Fibroblast of upper back skin (primary cell): Measurements from ENCODE around the gene IL10RA.
A peak's percentile ranks its signal among the peaks of the same experiment; 100 is the strongest.
"Not testable (repeated sequence)": the region's sequence is repeated elsewhere in the genome, so short reads cannot be mapped to it uniquely, and the experiment has no call there.

Experiments used
- DNase-seq: peaks from one replicate; pipeline ENCODE4 v3.0.0-alpha.2; 2013

IL10RA gene

DNA sequence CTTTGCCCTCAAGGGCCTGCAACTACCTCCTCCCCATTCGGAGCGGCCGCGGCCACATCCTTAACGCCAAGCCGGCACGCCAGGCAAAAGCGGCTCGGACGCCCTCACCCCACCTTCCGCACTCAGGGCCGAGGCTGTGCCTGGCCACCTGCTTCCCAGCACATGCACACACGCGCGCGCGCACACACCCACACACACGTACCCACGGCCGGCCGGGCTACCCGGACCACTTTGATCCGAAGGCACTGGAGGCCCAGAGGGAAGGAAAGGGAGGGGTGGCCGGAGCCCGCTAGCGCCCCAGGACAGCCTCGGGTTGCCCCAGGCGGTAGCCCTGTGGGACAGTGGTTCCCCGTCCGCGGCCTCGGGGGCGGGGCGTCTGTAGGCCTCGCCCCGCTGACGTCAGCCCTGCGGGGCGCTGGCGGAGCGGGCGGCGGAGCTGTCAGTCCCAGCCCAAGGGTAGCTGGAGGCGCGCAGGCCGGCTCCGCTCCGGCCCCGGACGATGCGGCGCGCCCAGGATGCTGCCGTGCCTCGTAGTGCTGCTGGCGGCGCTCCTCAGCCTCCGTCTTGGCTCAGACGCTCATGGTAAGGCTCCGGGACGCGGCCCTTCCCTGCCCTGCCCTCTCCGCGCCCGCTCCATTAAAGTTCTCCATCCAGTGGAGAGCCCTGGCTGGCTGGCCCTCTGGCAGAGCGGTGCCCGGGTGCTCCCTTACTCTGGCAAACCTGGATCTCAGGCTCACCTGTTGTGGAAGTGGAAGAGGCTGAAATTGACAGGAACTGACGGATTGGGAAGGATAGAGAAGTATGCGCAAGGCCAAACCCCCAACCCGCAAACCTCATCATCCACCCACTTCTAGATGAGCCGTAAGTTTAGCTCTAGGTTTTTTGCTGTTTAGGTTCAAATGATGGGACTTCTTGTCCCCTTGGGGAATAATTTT lies at the start of gene IL10RA:
Gene IL10RA, plus strand, starts transcription at position 442 of the 935 bp plus-strand sequence. Its CDS starts 74 bp downstream, at position 516.
- DNase-seq: peak; percentile 38

DNA sequence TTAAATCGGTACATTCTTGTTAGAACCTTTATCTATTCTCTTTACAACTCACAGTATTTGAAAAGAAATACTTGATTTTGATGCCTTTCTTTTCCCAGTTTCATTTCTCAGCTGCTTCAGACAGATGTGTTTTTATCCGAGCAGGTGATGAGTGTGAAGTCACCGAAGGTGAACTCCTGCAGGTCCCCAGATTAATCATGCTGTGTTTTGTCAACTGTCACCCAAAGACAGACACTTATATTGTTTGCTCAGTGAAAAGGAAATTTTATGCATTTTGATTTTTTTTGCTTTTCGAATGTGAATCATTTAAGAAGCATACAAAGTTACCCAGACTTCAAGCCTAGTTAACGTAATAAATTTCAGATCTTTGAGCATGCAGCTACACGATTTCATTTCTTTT lies 49.2 kb upstream of the IL10RA start:
- DNase-seq: no peak

DNA sequence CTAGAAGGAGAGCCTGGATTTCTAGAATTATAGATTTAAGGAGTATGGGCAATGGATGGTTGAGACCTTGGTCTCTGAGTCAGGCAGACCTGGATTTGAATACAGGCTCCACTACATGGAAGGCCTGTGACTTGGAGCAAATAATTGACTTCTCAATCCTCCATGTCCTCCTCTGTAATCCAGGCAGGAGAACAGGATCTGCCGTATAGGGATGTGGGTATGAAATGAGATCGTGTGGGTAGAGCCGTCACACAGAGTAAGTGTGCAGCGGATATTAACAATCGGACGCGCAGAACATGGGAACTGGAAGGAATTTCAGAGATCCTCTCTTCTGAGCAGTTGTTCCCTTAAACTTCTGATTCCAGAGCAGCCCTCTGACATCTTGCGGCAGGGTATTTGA lies 45.5 kb upstream of the IL10RA start:
- no peak for DNase-seq

DNA sequence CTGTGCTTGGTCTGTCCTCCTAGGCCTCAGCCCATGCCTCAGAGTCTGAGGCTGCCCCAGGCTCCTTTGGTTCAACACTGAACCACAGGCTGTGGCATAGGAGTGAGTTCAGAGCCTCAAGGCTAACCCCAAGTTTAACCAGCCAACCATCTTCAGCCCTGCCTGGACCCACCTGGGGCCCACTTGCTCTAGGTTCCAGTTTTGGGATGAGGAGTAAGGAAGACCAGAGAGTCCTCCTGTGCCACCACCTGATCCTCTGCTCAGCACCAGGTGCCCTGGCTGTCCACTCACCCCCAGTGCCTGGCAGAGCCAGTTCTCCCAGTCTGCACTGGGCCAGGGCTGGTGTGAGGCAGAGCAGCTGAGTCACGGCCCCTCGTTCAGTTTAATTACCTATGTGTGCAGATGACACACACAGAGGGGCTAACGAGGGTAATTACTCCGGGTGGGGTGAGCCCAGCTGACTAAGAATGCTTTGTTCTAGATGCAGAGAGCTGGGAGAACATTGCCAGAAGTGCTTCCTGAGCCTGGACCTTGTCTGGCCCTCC lies 45.0 kb upstream of the IL10RA start:
- DNase-seq: no peak

DNA sequence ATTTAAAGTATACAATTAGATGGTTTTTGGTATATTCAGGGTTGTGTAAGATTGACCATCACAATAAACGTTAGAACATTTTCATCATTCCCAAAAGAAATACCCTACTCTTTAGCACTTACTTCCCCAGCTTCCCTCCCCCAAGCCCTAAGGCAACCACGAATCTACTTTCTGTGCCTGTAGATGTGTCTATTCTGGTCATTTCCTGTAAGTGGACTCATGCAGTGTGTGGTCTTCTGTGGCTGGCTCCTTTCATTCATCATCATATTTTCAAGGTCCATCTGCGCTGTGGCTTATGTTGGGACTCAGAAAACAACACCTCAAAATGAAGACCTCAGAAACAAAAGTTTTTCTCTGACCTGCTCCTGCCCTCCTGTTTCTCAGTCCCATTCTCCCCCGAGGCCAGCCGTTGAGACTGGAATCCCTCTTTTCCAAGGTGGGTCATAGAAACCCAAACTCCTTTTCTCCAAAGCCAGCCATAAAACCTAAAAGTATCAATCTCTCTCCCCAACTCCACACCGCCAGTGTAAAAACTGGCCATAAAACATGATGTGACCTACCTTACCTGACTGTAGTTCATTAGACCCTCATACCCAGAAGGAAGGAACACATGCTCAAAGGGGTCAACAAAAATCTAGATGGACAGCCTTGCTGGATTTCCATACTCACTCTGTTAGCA lies 44.1 kb upstream of the IL10RA start:
- DNase-seq: peak; percentile 1

DNA sequence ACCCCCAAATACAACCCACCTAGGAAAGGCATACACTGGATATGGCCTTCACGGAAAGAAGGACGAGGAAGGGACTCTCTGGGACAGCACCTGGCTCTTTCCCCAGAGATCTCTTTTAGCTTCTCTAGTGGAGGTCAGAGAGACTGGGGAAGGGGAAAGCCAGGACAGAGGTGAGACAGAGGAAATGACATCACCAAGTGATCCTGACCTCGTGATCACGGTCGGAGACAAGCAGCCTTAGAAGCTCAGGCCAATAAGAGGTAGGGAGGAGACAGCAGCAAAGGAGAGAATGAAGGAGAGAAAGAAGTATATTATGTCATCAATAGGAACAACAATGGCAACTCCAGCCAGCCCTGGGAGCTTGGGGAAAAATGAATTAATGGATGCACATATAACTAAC lies 41.6 kb upstream of the IL10RA start:
- no peak for DNase-seq

DNA sequence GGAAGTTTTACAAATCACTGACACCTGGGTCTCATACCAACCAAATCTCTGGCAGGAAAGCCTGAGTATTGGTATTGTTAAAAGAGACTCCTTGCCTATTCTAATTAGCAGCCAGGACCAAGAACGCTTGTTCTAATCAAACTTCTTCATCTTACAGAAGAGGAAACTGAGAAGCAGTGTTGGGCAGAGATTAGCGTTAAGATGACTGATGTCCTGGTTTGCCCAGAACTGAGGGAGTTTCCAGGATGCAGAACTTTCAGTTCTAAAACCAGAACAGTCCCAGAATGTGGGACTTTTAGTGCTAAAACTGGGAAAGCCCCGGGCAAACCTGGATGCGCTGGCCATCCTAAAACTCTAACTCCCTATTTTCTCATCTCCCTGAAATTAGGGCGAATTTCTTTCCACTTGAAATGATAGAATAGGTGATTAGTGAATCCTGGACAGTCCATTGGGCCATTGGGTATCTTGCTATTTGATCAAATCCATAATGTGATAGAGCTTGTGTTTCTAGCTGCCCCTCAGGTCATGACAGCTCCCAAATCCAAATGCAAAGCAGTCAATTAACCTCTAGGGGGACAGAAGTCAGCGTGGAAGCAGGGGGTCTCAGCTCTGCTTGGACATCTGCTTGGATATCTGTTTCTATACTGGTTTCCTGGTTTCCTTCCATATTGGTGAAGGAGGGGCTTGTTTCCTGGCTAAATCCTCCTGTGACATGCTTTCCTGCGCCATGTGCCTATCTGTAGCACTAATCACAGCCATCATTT lies 41.0 kb upstream of the IL10RA start:
- DNase-seq: no peak

DNA sequence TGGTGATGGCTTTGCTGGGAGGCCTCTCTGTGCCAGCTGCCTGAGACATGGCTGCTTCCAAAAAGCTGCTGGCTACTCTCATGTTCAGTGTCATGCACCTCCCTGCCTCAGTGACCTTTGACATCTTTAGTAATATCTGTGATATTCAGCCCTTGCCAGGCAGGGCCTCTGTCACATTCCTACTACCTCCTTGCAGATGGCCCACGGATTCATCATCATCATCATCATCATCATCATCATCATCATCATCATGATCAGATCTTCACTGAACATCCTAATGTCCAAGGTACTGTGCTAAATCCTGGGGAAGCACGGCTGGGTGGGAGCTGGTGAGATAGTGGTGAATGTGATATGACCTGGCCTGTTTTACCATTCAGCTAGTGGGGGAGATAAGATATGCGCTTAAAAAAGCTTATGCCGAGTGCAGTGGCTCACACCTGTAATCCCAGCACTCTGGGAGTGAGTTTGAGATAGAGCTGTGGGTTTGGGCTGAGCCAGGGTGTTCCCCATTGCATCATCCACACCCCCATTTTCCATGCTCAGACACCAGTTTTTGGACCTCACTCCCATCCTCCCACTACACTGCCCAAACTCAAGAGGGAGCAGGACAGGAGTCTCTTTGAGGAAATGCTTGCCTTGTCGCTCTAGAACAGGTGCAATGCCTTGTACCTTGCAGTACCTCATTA lies 39.9 kb upstream of the IL10RA start:
- DNase-seq: no peak

DNA sequence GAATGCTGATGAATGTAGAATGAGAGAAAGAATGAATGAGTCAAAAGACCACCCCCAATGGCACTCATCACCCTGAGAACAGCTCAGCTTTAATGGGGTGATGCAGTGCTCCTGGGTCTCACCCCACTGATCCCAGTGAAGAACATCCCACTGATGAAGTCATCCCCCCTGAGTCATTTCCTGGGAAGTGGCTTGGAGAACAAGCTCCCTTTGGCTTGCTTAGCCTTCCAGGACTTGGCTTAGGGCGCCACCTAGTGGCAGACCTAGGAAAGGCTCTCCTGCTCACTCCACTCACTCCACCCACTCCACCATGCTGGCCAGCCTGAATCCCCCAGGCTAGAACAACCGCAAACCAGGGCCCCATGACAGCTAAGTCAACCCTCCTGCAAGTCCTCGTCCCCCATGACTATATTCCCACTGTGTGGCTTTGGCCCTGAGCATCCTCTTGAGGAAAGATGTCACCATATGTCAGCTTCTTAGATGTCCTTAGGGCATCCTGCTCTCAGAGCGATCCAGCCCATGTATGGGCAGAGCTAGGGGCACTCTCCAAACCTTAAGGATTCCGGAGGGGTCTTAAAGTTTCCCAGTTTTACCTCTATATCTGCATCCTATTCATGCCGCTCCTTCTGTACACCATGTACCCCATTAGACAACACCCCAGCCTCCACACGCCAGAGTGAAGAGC lies 39.2 kb upstream of the IL10RA start:
- DNase-seq: peak; percentile 91

DNA sequence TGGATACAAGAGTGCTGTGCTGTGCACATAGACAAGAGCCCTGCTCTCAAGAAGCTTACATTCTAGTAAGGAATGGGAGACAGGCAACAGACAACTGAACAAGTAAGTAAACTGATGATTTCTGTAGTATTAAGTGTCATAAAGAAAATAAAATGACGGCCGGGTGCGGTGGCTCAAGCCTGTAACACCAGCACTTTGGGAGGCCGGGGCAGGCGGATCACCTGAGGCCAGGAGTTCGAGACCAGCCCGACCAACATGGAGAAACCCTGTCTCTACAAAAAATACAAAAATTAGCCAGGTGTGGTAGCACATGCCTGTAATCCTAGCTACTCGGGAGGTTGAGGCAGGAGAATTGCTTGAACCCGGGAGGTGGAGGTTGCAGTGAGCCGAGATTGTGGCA lies 38.4 kb upstream of the IL10RA start:
- not testable (repeated sequence) for DNase-seq

DNA sequence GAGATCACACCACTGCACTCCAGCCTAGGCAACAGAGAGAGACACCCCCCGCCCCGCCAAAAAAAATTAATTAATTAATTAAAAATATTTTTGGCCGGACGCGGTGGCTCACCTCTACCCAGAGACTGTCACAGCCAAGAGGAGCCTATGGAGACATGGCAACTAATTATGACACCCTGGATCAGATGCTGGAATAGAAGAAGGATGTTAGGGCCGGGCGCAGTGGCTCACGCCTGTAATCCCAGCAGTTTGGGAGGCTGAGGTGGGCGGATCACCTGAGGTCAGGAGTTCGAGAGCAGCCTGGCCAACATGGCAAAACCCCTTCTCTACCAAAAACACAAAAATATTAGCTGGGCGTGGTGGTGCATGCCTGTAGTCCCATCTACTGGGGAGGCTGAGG lies 37.7 kb upstream of the IL10RA start:
- not testable (repeated sequence) for DNase-seq

DNA sequence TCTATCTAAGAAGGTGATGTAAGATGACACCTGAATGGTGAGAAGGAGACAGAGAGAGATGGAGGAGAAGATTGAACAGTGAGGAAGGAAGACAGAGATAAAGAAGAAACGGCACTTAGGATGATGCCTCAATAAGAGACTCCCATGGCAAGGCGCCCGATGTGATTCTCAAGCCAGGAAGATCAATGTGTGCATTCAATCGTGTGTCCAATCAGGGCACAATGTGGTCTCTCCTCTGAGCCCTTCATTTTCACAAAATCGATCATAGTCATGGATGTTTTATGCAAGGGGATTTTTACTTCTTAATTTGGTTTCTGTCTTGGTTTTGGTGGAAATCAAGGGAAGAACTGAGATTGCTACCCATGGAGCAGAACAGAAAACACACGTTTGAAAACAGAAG lies 37.1 kb upstream of the IL10RA start:
- no peak for DNase-seq

DNA sequence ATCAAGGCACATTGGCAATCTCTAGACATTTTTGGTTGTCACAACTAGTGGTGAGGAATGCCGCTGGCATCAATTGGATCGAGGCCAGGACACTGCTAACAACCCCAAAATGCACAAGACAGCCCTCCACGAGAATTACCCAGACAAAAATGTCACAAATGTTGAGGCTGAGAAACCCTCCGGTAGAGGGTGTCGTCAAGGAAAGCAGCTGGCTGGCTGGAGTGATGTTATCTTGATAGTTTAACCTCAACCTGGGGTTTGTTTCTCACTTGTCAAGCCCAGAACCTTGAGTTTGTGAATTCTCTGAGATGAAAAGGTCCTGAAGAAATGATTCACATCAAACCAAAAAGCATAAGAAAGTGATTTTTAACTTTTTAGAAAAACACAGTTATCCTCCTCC lies 35.9 kb upstream of the IL10RA start:
- peak; percentile 2 for DNase-seq

DNA sequence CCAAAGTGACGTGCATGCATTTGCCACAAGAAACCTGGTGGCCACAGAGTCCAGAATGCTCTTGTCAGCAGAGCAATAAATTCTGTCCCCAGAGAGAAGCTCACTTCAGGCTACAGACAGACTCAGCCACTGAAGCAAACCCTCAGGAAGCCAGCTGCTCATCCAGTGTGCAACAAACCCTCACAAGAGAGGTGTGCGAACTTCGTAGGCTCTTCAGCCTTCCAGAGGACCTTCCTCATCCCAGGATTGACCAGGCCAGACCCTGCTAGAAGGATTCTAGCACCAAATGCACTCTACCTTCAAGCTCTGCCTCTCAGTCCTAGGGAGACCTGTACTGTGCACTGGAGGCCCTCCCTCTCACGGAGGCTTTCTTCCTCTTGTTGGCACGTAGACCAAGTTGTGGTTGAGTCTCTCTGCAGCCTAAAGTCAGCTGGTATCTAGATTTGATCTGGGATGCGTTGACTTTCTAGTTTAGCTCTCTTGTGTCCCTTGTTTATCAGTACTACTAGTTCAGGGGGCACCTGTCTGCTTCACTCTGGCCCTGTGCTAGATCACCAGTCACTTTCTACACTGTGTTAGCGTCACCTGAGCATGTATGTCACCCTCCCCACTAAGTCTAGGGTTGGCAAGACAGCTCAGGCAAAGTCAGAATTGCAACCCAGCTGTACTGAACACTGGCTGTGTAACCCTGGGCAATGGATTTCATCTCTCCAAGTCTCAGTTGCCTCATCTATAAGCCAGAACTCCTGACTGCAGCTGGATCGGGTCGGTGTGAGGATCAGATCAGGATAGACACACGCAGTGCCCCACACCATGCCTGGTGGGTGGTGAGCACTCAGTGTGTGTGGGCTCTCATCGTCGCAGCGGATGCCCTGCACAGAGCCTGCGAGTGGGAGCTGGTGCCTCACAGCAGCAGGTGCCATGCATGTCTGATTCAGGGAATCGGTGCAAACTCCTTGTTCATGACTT lies 34.9 kb upstream of the IL10RA start:
- no peak for DNase-seq

DNA sequence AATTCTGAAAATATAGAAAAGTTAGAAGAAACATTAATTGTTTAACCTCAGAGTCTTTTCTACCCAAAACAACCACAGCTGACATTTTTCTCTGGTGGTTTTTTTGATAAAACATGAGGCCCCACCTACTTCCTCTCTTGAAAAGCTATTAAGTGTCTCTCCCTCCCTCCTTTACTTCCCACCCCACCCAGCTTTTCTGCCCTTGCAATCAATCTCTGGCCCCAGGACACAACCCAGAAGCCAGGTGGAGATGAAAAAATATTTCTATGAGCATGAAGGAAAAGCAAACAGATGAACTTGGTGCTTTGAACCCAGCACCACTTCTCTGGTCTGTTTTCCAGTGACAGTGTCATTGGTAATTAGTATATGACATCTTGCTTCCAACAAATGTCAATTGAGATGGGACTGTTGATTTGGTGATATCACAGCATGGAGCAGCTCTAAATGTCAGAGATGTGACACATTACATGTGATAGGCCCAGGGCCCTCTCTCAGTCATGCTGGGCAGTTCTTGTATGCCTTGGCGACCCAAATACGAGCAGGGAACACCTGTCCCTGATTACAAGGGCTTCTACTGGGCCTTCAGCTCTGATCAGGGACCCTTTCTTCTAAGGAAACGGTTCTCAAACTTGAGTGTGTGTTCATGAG lies 33.0 kb upstream of the IL10RA start:
- DNase-seq: no peak

DNA sequence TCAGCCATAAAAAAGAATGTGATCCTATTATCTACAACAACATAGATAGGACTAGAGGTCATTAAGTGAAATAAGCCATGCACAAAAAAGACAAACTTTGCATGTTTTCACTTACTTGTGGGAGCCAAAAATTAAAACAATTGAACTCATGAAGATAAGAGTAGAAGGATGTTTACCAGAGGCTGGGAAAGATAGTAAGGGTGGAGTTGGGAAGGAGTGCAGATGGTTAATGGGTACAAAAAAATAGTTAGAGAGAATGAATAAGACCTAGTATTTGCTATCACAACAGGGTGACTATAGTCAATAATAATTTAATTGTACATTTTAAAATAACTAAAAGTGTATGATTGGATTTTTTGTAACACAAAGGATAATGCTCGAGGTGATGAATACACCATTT lies 27.2 kb upstream of the IL10RA start:
- no peak for DNase-seq

DNA sequence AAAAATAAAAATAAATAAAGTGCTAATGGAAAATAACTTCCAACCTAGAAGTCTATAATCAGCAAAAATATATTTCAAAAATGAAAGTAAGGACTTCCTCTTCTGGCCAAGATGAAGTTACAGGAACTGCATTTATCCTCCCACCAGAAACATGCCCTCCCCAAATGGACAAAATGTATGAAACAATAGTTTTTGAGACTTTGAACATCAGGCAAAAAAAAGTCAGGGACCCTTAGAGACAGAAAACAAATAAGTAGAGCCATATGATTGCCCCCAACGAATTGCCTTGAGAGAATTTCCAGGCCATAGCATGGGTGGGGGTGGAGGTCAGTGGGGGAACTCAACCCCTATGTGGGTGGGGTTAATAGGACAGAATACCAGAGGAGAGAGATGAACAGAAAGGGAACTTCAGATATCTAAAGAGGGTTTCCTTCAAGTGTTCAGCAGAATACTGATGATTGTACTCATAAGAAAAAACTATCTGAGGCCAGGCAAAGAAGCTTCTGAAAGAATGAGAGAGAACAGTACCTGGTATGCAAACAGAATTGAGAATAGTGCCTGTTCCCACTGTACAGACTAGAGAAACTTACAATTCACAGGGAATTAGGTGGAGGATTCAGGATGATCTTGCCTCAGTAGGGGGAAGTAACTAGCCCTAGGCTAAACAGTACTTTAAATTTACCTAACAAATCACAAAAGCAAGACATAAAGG lies 26.6 kb upstream of the IL10RA start:
- DNase-seq: no peak

DNA sequence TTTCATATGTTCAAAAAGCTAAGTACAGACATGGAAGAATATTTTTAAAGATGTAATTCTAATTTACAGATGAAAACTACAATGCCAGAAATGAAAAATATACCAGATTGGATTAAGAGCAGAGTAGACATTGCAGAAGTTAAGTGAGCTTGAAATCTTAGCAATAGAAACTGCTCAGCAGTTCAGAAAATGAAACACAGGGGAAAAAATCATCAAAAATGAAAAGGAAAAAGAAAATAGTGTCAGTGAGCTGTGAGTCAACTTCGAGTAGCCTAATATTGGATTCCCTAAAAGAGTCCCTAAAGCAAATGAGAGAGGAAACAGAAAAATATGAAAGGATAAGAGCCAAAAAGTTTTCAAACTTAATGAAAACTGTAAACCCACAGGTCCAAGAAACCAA lies 25.8 kb upstream of the IL10RA start:
- no peak for DNase-seq

DNA sequence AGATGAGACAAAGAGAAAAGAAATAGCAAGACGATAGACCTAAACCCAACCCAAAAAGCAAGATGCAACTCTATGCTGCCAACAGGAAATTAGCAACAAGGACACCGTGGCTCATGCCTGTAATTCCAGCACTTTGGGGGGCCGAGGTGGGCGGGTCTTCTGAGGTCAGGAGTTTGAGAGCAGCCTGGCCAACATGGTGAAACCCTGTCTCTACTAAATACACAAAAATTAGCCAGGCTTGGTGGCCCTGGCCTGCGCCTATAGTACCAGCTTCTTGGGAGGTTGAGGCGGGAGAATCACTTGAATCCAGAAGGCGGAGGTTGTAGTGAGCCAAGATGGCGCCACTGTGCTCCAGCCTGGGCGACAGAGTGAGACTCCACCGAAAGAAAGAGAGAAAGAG lies 24.3 kb upstream of the IL10RA start:
- DNase-seq: no peak

DNA sequence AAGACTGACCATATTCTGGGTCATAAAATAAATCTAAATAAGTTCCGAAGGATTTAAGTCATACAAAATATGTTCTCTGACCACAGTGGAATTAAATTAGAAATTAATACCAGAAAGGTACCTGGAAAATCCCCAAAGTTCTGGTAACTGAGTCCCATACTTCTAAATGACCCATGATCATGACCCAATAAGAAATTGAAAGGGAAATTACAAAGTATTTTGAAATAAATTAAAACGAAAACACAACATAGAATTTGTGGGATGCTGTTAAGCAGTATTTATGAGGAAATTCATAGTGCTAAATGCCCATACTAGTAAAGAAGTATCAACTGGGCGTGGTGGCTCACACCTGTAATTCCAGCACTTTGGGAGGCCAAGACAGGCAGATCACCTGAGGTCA lies 23.4 kb upstream of the IL10RA start:
- no peak for DNase-seq
